HG03060 (cell line): ENCODE results near the gene ACOT2.
"Not testable (repeated sequence)": the region's sequence is repeated elsewhere in the genome, so short reads cannot be mapped to it uniquely, and the experiment has no call there.

ENCODE experiments used
- ATAC-seq: cut with Tn5 transposase; IDR thresholded peaks from one replicate; pipeline ENCODE4 v1.9.1; 2021; ENCODE audit warnings: low read depth, moderate number of reproducible peaks; ENCODE audit not compliant: unreplicated experiment

ACOT2 gene, protein sequence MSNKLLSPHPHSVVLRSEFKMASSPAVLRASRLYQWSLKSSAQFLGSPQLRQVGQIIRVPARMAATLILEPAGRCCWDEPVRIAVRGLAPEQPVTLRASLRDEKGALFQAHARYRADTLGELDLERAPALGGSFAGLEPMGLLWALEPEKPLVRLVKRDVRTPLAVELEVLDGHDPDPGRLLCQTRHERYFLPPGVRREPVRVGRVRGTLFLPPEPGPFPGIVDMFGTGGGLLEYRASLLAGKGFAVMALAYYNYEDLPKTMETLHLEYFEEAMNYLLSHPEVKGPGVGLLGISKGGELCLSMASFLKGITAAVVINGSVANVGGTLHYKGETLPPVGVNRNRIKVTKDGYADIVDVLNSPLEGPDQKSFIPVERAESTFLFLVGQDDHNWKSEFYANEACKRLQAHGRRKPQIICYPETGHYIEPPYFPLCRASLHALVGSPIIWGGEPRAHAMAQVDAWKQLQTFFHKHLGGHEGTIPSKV

GRCh38 chr14:73569185-73569958 is at the start of gene ACOT2:
TSS of gene ACOT2 (plus strand) at chr14:73569213. CDS start at chr14:73569241, 28 bp downstream.
- not testable (repeated sequence) for ATAC-seq

DNA sequence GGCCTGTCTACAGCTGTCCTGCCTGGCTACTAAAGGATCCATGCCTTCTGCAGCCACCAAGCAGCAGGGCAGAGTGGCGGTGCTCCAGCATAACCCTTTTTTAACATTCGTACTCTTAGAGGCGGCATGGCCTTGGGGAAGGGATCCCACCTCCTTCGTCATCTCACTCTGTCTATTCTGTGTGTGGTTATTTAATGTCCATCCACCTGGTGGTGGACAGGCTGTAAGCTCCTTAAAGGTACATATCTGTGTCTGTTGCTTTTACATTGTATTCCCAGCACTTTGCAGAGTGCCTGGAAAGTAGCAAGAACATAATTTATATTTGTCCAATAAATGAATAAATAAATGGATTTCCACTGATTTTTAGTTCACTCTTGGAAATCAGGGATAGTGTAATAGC is 47.8 kb upstream of the ACOT2 start:
- no peak for ATAC-seq

- no peak for ATAC-seq
Measured at GRCh38 chr14:73524493-73524892, 44.5 kb upstream of the ACOT2 start.

DNA sequence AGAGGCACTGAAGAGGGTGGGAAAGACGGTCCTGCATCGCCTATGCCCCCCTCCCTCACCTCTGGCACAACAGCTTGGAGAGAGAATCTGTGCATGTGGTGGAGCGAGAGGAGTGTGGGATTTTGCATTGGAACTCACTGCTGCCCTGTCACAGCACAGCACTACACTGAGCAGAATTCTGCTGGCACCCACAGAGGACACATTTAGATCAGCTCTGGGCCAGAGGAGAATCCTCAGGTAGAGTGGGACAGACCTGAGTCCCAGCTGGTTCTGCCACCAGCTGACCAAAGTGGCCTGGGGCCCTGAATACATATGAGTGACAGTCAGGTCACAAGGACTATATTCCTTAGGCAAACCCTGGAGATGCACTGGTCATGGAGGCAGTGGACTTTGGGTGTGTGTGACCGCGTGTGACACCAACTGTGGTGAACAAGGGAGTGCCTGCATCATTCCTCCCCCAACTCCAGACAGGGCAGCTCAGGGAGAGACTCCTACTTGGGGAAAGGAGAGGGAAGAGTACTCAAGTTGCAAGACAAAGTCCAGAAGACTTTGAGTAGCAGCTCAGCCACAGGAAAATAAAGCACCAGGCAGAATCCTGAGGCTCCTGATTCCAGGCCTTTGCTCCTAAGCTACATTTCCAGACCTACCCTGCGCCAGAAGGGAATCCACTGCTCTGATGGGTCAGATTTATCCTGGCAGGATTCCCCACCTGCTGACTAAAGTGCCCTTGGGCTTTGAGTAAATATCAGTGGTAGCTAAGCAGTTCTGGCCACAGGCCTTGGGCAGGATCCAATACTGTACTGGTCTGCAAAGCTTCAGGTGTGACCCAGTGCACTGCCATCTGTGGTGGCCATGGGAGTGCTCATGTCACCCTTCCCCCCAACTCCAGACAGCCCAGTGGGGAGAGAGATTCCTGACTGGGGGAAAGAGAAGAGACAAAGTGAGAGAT is 42.7 kb upstream of the ACOT2 start:
- ATAC-seq, result no peak

DNA sequence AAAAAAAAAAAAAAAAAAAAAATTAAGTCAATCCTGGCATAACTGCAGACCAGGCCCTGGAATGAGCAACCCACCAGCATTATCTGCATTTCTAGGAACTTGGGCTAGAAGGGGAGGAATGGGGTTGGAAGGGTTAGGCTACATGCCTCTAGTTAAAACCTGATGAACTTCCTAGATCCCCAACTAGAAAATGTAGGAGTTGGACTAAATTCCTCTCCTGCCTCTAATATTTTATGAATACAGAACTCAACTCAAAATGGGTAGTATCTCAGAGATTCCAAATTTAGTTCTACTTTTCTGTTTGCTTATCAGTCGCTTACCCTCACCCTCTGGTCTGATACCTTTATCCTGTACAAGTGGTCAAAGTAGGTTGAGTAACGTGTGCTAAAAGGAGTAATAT is 39.7 kb upstream of the ACOT2 start:
- not testable (repeated sequence) for ATAC-seq

DNA sequence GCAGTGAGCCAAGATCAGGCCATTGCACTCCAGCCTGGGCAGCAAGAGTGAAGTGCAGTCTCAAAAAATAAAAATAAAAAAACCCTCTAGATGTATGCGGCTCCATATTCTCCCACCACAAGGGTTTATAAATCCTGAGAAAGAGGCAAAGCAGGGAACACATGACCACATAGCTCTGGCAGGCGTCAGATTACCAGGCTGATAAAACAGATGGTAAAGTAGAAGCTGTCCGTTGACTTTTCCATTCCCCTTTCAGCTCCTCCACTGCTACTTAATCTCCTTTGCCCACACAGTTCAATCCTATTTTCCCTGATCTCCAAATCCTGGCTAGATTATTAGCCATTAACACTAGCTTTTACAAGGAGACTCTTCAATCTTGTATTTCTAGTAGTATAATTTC is 37.0 kb upstream of the ACOT2 start:
- ATAC-seq, result not testable (repeated sequence)

- not testable (repeated sequence) for ATAC-seq
Measured at GRCh38 chr14:73537244-73538045, 31.6 kb upstream of the ACOT2 start.

DNA sequence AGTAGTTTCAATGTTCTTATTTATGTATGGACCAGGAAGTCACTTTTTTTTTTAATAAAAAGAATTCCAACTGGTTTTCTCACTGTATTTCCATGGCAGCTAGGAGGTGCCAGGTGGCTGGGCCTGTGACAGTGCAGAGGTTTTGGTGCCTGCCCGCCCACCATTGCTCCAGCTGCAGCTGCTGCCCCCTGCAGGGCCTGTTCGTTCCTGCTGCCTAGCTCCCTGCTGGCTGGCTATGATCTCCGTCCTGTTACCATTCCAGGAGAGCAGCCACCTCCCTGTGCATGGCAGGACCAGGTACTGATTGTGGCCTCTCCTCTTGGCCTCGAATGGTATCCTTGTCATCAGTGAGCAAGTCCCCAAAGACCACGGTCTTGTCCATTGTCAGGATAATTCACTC is 30.0 kb upstream of the ACOT2 start:
- ATAC-seq, result not testable (repeated sequence)

DNA sequence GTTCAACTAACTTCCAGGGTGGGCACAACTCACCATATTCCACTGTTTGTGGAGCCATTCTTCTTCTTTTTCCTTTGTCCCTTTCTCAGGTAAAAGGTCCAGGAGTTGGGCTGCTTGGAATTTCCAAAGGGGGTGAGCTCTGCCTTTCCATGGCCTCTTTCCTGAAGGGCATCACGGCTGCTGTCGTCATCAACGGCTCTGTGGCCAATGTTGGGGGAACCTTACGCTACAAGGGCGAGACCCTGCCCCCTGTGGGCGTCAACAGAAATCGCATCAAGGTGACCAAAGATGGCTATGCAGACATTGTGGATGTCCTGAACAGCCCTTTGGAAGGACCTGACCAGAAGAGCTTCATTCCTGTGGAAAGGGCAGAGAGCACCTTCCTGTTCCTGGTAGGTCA is 26.1 kb upstream of the ACOT2 start:
- ATAC-seq, result not testable (repeated sequence)

GRCh38 chr14:73545353-73545752 is 23.7 kb upstream of the ACOT2 start:
- not testable (repeated sequence) for ATAC-seq

- not testable (repeated sequence) for ATAC-seq
Measured at GRCh38 chr14:73549097-73549496, 19.9 kb upstream of the ACOT2 start.

DNA sequence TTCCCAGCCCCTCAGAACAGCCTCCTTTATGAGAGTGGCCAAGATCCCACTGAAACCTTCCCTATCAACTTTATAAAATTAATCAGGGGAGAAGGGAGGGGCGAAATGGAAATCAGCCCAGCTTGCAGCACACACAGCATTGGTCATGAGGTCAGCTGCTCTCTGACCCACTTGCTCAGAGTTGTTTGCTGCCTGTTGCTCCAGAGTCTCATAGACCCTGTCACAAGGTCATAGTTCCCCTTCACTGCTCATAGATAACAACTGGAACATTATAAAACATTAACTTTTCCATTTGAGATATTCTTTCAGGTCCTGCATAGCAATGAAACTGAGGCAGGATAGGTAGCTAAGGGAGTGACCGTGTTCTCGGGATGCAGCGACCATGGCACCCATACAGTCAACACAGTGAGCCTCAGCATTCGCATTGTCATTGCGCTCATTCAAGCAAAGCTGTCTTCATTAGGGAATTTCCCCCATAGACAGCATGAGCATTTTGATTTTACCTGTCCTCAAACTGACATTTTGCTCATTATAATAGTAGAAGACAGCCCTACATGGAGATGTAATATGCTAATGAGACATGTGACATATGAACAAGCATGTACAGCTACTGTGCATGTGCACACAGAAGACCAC is 19.0 kb upstream of the ACOT2 start:
- ATAC-seq, result not testable (repeated sequence)

DNA sequence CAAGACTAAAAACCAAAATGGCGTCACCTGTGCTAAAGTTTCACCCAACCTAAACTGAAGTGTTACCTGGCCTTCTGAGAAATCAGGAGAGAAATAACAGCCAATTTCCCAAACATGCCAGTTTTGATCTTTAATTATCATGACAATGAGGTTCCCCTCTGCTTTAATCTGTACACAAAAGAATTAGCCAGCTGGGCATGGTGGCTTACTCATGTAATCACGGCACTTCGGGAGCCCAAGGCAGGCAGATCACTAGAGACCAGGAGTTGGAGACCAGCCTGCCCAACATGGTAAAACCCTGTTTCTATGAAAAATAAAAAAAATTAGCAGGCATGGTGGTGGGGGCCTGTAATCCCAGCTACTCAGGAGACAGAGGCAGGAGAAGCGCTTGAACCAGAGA is 15.2 kb upstream of the ACOT2 start:
- no peak for ATAC-seq

GRCh38 chr14:73557201-73557600 is 11.8 kb upstream of the ACOT2 start:
- ATAC-seq, result not testable (repeated sequence)

DNA sequence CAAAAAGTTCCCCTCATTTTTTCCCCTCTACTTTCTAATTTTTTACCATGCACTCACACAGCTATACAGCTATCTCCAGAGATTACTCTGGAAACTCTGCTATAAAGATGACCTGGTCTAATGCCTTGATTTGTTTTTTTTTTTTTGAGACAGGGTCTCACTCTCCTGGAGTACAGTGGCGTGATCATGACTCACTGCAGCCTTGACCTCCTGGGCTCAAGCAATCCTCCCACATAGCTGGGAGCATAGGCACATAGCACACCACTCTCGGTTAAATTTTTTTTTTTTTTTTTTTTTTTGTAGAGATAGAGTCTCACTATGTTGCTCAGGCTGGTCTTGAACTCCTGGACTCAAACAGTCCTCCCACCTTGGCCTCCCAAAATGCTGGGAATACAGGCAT is 10.8 kb upstream of the ACOT2 start:
- ATAC-seq, result not testable (repeated sequence)

DNA sequence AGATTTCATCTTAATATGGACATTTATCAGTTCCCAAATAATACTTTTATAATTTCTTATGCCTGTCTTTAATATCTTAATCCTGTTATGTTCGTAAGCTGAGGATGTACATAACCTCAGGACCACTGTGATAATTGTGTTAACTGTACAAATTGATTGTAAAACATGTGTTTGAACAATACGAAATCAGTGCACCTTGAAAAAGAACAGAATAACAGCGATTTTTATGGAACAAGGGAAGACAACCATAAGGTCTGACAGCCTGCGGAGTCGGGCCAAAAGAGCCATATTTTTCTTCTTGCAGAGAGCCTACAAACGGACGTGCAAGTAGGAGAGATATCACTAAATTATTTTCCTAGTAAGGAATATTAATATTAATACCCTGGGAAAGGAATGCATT is 6.8 kb upstream of the ACOT2 start:
- not testable (repeated sequence) for ATAC-seq

DNA sequence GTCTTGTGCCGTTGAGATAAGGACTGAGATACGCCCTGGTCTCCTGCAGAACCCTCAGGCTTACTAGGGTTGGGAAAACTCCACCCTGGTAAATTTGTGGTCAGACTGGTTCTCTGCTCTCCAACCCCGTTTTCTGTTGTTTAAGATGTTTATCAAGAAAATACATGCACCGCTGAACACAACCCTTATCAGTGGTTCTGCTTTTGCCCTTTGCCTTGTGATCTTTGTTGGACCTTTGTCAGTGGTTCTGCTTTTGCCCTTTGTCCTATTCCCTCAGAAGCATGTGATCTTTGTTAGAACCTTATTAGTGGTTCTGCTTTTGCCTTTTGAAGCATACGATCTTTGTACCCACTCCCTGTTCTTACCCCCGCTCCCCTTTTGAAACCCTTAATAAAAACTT is 6.3 kb upstream of the ACOT2 start:
- ATAC-seq, result not testable (repeated sequence)

- not testable (repeated sequence) for ATAC-seq
Measured at GRCh38 chr14:73566431-73566830, 2.6 kb upstream of the ACOT2 start.

GRCh38 chr14:73566935-73567334 is 2.1 kb upstream of the ACOT2 start:
- ATAC-seq, result not testable (repeated sequence)
